Measurements from ENCODE around the gene CT45A2.
"Not testable (repeated sequence)": the region's sequence is repeated elsewhere in the genome, so short reads cannot be mapped to it uniquely, and the experiment has no call there.

- not testable (repeated sequence) for TF ChIP-seq CTCF (IDR thresholded peaks at IDR 0.05 in 8 of 11, conservative IDR thresholded peaks at IDR 0.05 in 3 of 11); POLR2AphosphoS5 (IDR thresholded peaks at IDR 0.05); POLR2A (IDR thresholded peaks at IDR 0.05)
Measured at GRCh38 chrX:135768091-135768490, 51.7 kb downstream of the CT45A2 start, which contains the start of gene CT45A3.
